Keratinocyte (primary cell): ENCODE measurements around the gene SERPINE2. TPM values are rescaled to one million over a fixed set of nuclear protein-coding genes. Genes with fewer than 3 reads are reported as not detected.

ENCODE experiments used
- DNase-seq: peaks from one replicate; pipeline ENCODE4 v3.0.0-alpha.2; 2011; ENCODE audit warnings: low read depth, missing footprints, low spot score
- FAIRE-seq: peaks from 2 replicates; lab custom pipeline; 2011; peaks lifted over from hg19 to GRCh38; lab: Jason Lieb, UNC
- H2AFZ ChIP-seq: 2 replicates; pipeline ENCODE4 v1.6.0; 2012; ENCODE audit warnings: low read length, control low read depth, inconsistent platforms; ENCODE audit not compliant: control insufficient read depth
- H3K27ac ChIP-seq: 2 replicates; pipeline ENCODE4 v1.5.1; 2011; ENCODE audit warnings: low read length; ENCODE audit not compliant: control insufficient read depth, insufficient read depth
- H3K27me3 ChIP-seq: 3 replicates; pipeline ENCODE4 v1.6.0; 2011; ENCODE audit warnings: low read length; ENCODE audit not compliant: control insufficient read depth, insufficient read depth; ENCODE audit errors: extremely low read depth
- H3K36me3 ChIP-seq, 2 experiments: 2 replicates in 1 of 2; 3 replicates in 1 of 2; pipeline ENCODE4 v1.5.1; 2011; ENCODE audit warnings: low read length in 2 of 2, mild to moderate bottlenecking in 1 of 2; ENCODE audit not compliant: control insufficient read depth in 2 of 2, insufficient read depth in 2 of 2; ENCODE audit errors: extremely low read depth in 1 of 2
- H3K4me1 ChIP-seq: 3 replicates; pipeline ENCODE4 v1.5.1; 2011; ENCODE audit warnings: low read length; ENCODE audit not compliant: control insufficient read depth, insufficient read depth; ENCODE audit errors: extremely low read depth
- H3K4me2 ChIP-seq: 3 replicates; pipeline ENCODE4 v1.6.0; 2011; ENCODE audit warnings: low read depth, low read length; ENCODE audit not compliant: control insufficient read depth, insufficient read depth; ENCODE audit errors: extremely low read depth
- H3K4me3 ChIP-seq, 3 experiments: fragments of 200-600 bp in 1 of 3; sonication (generic) in 1 of 3; 2 replicates in 2 of 3; 3 replicates in 1 of 3; pipeline ENCODE4 v1.5.1; 2011 to 2016; ENCODE audit warnings: low read length in 3 of 3, mild to moderate bottlenecking in 3 of 3, control low read depth in 2 of 3, inconsistent platforms in 1 of 3, low read depth in 1 of 3, mixed read lengths in 1 of 3, mixed run types in 1 of 3, moderate library complexity in 1 of 3; ENCODE audit not compliant: control insufficient read depth in 2 of 3, insufficient read depth in 2 of 3; ENCODE audit errors: extremely low read depth in 1 of 3
- H3K79me2 ChIP-seq: 2 replicates; pipeline ENCODE4 v1.6.0; 2012; ENCODE audit warnings: low read length; ENCODE audit not compliant: control insufficient read depth, insufficient read depth
- H3K9ac ChIP-seq: 3 replicates; pipeline ENCODE4 v1.6.0; 2011; ENCODE audit warnings: low read length; ENCODE audit not compliant: control insufficient read depth, insufficient read depth; ENCODE audit errors: extremely low read depth
- H3K9me1 ChIP-seq: 3 replicates; pipeline ENCODE4 v1.6.0; 2011; ENCODE audit warnings: low read length; ENCODE audit not compliant: control insufficient read depth, insufficient read depth; ENCODE audit errors: extremely low read depth
- H3K9me3 ChIP-seq: 2 replicates; pipeline ENCODE4 v1.5.1; 2012; ENCODE audit warnings: low read depth, low read length; ENCODE audit not compliant: control insufficient read depth
- H4K20me1 ChIP-seq: 3 replicates; pipeline ENCODE4 v1.6.0; 2011; ENCODE audit warnings: low read length; ENCODE audit not compliant: control insufficient read depth, insufficient read depth; ENCODE audit errors: extremely low read depth
- EZH2 ChIP-seq: IDR thresholded peaks from one replicate; pipeline ENCODE4 v1.6.1; 2012; ENCODE audit warnings: inconsistent platforms, mild to moderate bottlenecking, low read length, moderate library complexity
- dilution Hi-C: fragments of 300-500 bp; cut with MboI; formaldehyde crosslinking; loops from one replicate; pipeline ENCODE4 v1.7.0; 2020; ENCODE audit warnings: low sequenced_read_pairs; ENCODE audit not compliant: extremely low pct_ligation_motif_present
- polyA plus RNA-seq, 5 experiments: library from polyadenylated mRNA; depleted of rRNA in 3 of 5; stranded (reverse) in 3 of 5; stranded (forward) in 1 of 5; unstranded in 1 of 5; fragments of >200 nt; gene quantifications; 1 replicate in 1 of 5; 2 replicates in 3 of 5; 3 replicates in 1 of 5; pipeline versions ENCODE4 v1.2.1 to v1.2.3, GENCODE V29; 2011 to 2012; ENCODE audit warnings: missing spikeins in 2 of 5, low read depth in 1 of 5, low replicate concordance in 1 of 5
- TF ChIP-seq, protein P1 (sequence below), 3 experiments: IDR thresholded peaks in 1 of 3; conservative IDR thresholded peaks in 1 of 3; optimal IDR thresholded peaks in 1 of 3; 2 replicates in 2 of 3; 3 replicates in 1 of 3; pipeline versions ENCODE3 to v1.5.1; 2011; ENCODE audit warnings: low read length in 3 of 3, mild to moderate bottlenecking in 3 of 3, moderate library complexity in 2 of 3, control low read depth in 1 of 3, inconsistent platforms in 1 of 3; ENCODE audit not compliant: insufficient read depth in 2 of 3; ENCODE audit errors: extremely low read depth in 1 of 3

The SERPINE2 gene
- polyA plus RNA-seq, 1 donor (not counting 4 experiments of a cell fraction or from before 2014, with no cell fraction given): 306 TPM

DNA sequence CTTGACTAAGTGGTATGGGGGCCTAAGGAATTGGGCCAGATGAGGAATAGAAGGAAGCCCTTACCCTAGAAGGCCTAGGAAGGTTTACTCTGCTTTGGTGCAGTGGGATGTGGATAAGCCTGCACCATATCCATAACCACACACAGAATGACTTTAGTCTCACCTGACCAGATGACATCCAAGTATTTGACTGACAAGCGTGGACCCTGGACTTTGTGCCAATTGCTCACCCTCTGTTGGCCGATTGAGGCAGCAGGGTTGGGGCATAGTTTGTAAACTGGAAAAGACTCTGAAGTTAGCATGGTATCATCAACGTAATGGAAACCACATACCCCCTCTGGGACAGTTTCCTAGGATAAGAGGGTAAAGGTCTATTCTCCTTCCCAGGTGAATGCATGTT is 36.5 kb upstream of the SERPINE2 start:
- Histone ChIP-seq H3K9me1 (no peaks in the 10 kb centered on the region), H3K4me1 (no peaks in the 10 kb centered on the region), H3K4me2 (no peak overlapping the region), H3K4me3 (no peak overlapping the region), H4K20me1 (no peaks in the 10 kb centered on the region), H2AFZ (no peak overlapping the region), H3K27ac (no peak overlapping the region), H3K36me3 (no peaks in the 10 kb centered on the region), H3K9ac (no peak overlapping the region), H3K27me3 (no peaks in the 10 kb centered on the region), H3K9me3 (no peaks in the 10 kb centered on the region), H3K79me2 (no peaks in the 10 kb centered on the region)
- FAIRE-seq: no peak
- DNase-seq: no peak
- TF ChIP-seq, protein P1, sequence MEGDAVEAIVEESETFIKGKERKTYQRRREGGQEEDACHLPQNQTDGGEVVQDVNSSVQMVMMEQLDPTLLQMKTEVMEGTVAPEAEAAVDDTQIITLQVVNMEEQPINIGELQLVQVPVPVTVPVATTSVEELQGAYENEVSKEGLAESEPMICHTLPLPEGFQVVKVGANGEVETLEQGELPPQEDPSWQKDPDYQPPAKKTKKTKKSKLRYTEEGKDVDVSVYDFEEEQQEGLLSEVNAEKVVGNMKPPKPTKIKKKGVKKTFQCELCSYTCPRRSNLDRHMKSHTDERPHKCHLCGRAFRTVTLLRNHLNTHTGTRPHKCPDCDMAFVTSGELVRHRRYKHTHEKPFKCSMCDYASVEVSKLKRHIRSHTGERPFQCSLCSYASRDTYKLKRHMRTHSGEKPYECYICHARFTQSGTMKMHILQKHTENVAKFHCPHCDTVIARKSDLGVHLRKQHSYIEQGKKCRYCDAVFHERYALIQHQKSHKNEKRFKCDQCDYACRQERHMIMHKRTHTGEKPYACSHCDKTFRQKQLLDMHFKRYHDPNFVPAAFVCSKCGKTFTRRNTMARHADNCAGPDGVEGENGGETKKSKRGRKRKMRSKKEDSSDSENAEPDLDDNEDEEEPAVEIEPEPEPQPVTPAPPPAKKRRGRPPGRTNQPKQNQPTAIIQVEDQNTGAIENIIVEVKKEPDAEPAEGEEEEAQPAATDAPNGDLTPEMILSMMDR (optimal IDR thresholded peaks at IDR 0.05 in 1 of 3, IDR thresholded peaks at IDR 0.05 in 1 of 3, conservative IDR thresholded peaks at IDR 0.05 in 1 of 3; ENCODE audit: extremely low read depth in 1 of 3, insufficient read depth in 2 of 3, low read length in 3 of 3): no peak
- no peak for TF ChIP-seq EZH2
- dilution Hi-C loops: no loop called here

DNA sequence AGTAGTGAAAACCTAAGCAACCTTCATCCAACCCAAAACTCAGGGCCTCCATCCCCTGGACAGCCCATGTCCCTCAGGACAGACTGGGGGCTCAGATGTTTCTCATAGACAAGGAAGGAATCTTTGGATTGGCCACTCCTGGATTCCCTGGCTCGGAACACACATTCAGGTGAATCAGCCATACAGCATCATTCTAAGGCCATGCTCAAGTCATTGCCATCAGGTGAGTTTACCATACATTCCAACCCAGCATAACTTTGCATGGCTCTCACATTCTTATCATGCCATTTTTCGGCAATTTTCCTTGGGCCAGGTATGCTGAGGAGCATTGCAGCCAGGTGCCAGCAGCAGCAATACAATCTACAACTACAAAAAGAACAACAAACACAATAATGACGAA is 34.6 kb upstream of the SERPINE2 start:
- Histone ChIP-seq H3K79me2 (no peaks in the 10 kb centered on the region), H3K4me2 (no peak overlapping the region), H3K4me3 (no peak overlapping the region), H3K36me3 (no peaks in the 10 kb centered on the region), H4K20me1 (no peaks in the 10 kb centered on the region), H3K9me3 (no peaks in the 10 kb centered on the region), H3K27ac (no peak overlapping the region), H3K27me3 (no peaks in the 10 kb centered on the region), H3K4me1 (no peaks in the 10 kb centered on the region), H3K9me1 (no peaks in the 10 kb centered on the region), H2AFZ (no peak overlapping the region), H3K9ac (no peak overlapping the region)
- FAIRE-seq: no peak
- dilution Hi-C loops: no loop called here
- no peak for DNase-seq
- TF ChIP-seq EZH2: no peak
- TF ChIP-seq, protein P1 (optimal IDR thresholded peaks at IDR 0.05 in 1 of 3, IDR thresholded peaks at IDR 0.05 in 1 of 3, conservative IDR thresholded peaks at IDR 0.05 in 1 of 3; ENCODE audit: extremely low read depth in 1 of 3, insufficient read depth in 2 of 3, low read length in 3 of 3): no peak
